Bronchial epithelial cell (primary cell): ENCODE measurements around the gene PHF20. TPM values are rescaled to one million over a fixed set of nuclear protein-coding genes. Genes with fewer than 3 reads are reported as not detected.

ENCODE experiments used
- DNase-seq: peaks from one replicate; pipeline ENCODE4 v3.0.0-alpha.2; 2010; ENCODE audit warnings: low read depth
- FAIRE-seq: peaks from 2 replicates; lab custom pipeline; 2011; peaks lifted over from hg19 to GRCh38; lab: Jason Lieb, UNC
- H3K27me3 ChIP-seq: 2 replicates; pipeline ENCODE4 v1.5.1; 2011; ENCODE audit warnings: low read length; ENCODE audit not compliant: control insufficient read depth, insufficient read depth
- H3K36me3 ChIP-seq: 2 replicates; pipeline ENCODE4 v1.5.1; 2011; ENCODE audit warnings: low read length; ENCODE audit not compliant: control insufficient read depth, insufficient read depth
- H3K4me3 ChIP-seq: 2 replicates; pipeline ENCODE4 v1.5.1; 2011; ENCODE audit warnings: mild to moderate bottlenecking, low read depth, low read length, control low read depth
- total RNA-seq: library from RNA; depleted of rRNA; stranded (reverse); fragments of >200 nt; gene quantifications from 2 replicates; pipeline ENCODE4 v1.2.1, GENCODE V29; 2014
- TF ChIP-seq, protein P1 (sequence below): IDR thresholded peaks from 2 replicates; pipeline ENCODE4 v1.5.1; 2011; ENCODE audit warnings: mild to moderate bottlenecking, moderate library complexity, low read length, control low read depth, inconsistent platforms; ENCODE audit not compliant: insufficient read depth, severe bottlenecking

Gene PHF20
- total RNA-seq, 1 donor from 2014 or later: 24.0 TPM

DNA sequence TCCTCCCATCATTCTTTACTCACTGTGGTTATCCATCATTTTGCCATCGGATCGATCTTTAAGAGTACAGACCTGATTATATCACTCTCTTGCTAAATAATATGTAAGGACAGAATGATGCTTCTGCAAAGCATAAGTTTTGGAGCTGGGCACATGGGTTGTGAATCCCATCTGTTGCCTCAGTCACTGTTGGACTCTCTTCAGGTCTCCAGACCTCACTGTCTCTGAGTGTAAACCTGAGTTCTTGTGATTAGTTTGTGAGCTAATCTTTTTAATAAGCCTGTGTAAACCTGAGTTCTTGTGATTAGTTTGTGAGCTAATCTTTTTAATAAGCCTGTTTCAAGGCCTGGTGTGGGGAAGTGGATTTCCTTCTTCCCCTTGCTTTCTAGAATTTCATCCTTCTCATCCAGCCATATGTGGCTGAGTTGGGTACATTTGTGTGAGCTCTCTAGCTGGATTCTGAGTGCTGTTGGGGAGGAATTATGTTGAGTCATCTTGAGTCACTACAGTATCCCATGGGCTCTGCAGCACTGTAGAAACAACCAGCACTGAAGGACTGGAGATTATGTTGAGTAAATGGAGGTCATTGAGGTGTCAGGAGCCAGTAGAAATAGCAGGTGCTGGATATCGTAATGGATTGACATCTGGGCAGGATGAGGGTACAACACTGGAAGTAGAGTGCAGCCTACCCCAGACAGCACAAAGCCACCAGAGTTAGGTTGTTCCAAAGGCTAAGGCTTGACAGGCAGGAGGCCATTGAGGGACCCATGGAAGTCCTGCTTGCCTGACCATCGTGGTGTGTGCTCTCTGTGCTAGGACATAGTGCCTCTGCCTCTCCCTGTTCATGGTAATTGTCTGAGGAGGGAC, 130.1 kb downstream of the PHF20 start:
- Histone ChIP-seq H3K27me3 (no peaks in the 10 kb centered on the region), H3K36me3 (peaks cover 5% of the 10 kb centered on the region), H3K4me3 (no peak overlapping the region)
- DNase-seq (peak; percentile 86), FAIRE-seq (no peak)
- TF ChIP-seq, protein P1, sequence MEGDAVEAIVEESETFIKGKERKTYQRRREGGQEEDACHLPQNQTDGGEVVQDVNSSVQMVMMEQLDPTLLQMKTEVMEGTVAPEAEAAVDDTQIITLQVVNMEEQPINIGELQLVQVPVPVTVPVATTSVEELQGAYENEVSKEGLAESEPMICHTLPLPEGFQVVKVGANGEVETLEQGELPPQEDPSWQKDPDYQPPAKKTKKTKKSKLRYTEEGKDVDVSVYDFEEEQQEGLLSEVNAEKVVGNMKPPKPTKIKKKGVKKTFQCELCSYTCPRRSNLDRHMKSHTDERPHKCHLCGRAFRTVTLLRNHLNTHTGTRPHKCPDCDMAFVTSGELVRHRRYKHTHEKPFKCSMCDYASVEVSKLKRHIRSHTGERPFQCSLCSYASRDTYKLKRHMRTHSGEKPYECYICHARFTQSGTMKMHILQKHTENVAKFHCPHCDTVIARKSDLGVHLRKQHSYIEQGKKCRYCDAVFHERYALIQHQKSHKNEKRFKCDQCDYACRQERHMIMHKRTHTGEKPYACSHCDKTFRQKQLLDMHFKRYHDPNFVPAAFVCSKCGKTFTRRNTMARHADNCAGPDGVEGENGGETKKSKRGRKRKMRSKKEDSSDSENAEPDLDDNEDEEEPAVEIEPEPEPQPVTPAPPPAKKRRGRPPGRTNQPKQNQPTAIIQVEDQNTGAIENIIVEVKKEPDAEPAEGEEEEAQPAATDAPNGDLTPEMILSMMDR: no peak

DNA sequence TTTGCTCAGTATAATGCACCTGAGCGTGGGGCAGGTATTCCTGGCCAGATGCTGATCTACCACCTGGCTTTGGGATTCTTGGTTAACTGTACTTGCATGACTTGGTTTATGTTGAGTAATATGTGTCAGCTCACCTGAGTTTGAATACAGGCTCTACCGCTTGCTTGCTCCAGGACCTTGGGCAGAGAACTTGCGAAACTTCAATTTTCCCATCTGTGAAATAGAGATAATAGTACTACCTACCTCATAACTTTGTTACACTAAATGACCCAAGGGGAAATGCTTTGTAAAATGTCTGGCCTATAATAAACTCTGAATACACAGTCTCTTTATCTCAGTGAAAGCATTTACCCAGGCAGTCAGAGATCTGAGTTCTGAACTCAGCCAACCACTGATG, 130.7 kb downstream of the PHF20 start:
- FAIRE-seq (no peak), DNase-seq (peak; percentile 35)
- Histone ChIP-seq H3K4me3 (no peak overlapping the region), H3K27me3 (no peaks in the 10 kb centered on the region), H3K36me3 (peaks cover 6% of the 10 kb centered on the region)
- TF ChIP-seq, protein P1: no peak

DNA sequence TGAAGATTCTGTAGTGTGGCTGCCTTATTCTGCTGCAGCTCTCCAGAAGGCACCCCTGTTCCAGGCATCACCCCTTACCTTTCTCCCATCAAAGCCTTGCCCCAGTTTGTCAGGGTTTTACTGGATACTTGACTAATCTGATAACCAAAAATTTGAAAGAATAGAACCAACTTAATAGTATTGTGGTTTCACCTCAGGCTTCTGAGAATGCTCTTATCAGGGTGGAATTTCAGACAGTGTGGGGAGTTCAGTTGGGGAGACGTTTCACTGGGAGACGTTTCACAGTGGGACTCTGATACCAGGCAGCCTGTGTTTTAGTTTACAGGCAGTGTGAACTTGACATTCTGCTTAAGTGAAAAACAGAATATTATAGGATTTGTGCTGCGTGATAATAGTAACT, 132.0 kb downstream of the PHF20 start:
- Histone ChIP-seq H3K4me3 (no peak overlapping the region), H3K27me3 (no peaks in the 10 kb centered on the region), H3K36me3 (peaks cover 6% of the 10 kb centered on the region)
- DNase-seq: no peak
- no peak for FAIRE-seq
- TF ChIP-seq, protein P1: no peak

DNA sequence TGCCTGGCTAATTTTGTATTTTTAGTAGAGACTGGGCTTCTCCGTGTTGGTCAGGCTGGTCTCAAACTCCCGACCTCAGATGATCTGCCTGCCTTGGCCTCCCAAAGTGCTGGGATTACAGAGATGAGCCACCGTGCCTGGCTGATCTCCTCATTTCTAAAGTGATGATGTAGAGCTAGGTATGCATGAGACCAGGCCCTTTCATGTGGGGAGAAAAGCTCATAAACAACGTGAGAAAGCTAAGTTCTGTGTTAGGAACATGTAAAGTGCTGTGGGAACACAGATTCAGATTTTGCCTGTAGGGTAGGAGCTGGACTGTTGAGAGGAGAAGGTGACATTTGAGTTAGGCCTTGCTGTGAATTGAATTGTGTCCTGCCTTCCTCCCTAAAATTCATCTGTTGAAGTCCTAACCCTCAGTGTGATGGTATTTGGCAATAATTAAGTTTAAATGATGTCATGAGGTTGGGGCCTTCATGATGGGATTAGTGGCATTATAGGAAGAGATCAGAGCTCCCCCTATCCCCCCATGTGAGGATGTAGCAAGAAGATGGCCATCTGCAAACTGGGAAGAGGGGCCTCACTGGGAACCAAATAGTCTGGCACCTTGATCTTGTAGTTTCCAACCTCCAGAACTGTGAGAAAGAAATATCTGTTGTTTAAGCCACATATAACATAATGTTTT, 133.3 kb downstream of the PHF20 start:
- DNase-seq (no peak), FAIRE-seq (no peak)
- Histone ChIP-seq H3K4me3 (no peak overlapping the region), H3K27me3 (no peaks in the 10 kb centered on the region), H3K36me3 (peaks cover 4% of the 10 kb centered on the region)
- TF ChIP-seq, protein P1: no peak

DNA sequence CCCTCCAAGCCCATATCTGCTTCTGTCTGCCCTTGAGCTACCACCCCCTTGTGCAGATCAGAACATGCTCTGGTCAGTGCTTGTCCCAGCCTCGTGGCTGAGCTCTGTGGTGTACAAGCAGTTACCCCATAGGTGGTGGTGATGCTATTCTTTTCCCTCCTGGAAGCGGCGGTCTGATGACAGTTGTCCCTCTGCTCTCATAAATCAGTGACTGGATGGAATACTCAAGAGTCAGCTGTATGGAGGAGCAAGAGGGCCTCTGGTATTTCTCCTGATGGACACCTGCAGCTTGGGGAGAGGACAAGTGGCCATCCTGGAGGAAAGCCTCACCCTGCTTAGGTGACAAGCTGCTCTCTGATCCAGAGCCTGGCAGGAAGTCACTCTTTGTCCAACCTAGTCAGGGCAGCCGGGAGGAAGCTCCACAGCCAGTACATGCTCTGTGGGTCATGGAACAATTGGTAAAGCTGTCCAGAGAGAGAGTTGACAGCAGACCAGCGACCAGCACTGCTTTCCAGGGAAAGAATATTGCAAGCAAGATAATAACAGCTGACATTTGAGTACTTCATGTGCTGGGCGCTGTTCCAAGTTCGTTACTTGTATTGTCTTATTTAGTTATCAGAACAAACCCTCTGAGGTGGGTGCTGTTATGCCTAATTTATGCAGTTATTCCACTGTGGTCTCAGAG, 135.3 kb downstream of the PHF20 start:
- peaks cover 4% of the 10 kb centered on the region for H3K36me3 ChIP-seq
- no peaks in the 10 kb centered on the region for H3K27me3 ChIP-seq
- FAIRE-seq (no peak), DNase-seq (no peak)
- no peak overlapping the region for H3K4me3 ChIP-seq
- TF ChIP-seq, protein P1: no peak
